ENCODE measurements around the gene CTNNA2.

GRCh38 chr2:79844011-79844410 lies 331.2 kb downstream of the CTNNA2 start:
- TF ChIP-seq POLR2A (IDR thresholded peaks at IDR 0.05; ENCODE audit: low read depth, low read length): no peak
- TF ChIP-seq POLR2AphosphoS5 (IDR thresholded peaks at IDR 0.05; ENCODE audit: low read depth, low read length): no peak
- no peak for TF ChIP-seq TAF1 (IDR thresholded peaks at IDR 0.05; ENCODE audit: borderline replicate concordance, low read depth, low read length)
